Peyer's patch (tissue), 4 donors: ENCODE results near the gene PDP2. TPM values are rescaled to one million over a fixed set of nuclear protein-coding genes. Genes with fewer than 3 reads are reported as not detected.

Source experiments
- DNase-seq, 3 donors: peaks; one replicate each; pipeline ENCODE4 v3.0.0-alpha.2; 2017 to 2019
- H3K27ac ChIP-seq, 4 donors: fragments of 200-600 bp; sonication (generic); one replicate each; pipeline ENCODE4 v1.5.1; 2016 to 2019
- H3K27me3 ChIP-seq, 2 donors: fragments of 200-600 bp; sonication (generic); one replicate each; pipeline ENCODE4 v1.5.1; 2019
- H3K36me3 ChIP-seq, 3 donors: fragments of 200-600 bp; sonication (generic); one replicate each; pipeline ENCODE4 v1.5.1; 2016 to 2019
- H3K4me1 ChIP-seq, 4 donors: fragments of 200-600 bp; sonication (generic); one replicate each; pipeline ENCODE4 v1.5.1; 2016 to 2019
- H3K4me3 ChIP-seq, 4 donors: fragments of 200-600 bp; sonication (generic); 1 replicate in 3 of 4; 2 replicates in 1 of 4; pipeline ENCODE4 v1.5.1; 2016 to 2019; ENCODE audit warnings: mild to moderate bottlenecking in 1 of 4
- H3K9me3 ChIP-seq, 4 donors: fragments of 200-600 bp; sonication (generic); one replicate each; pipeline ENCODE4 v1.5.1; 2016 to 2019; ENCODE audit warnings: mild to moderate bottlenecking in 1 of 4
- POLR2A ChIP-seq, 2 donors: fragments of 450-650 bp; IDR thresholded peaks; one replicate each; pipeline ENCODE4 v1.5.1; 2017; ENCODE audit warnings: antibody characterized with exemption in 2 of 2, mild to moderate bottlenecking in 2 of 2, moderate library complexity in 2 of 2
- total RNA-seq, 4 donors: library from RNA; depleted of rRNA; stranded (reverse); fragments of >200 nt; gene quantifications; one replicate each; pipeline ENCODE4 v1.1.0, GENCODE V29; 2016
- TF ChIP-seq, protein P1 (sequence below), 6 experiments: fragments of 450-650 bp in 4 of 6; fragments of 200-600 bp in 2 of 6; sonication (generic) in 1 of 6; IDR thresholded peaks; one replicate each; pipeline ENCODE4 v1.5.1; 2017 to 2019; ENCODE audit warnings: antibody characterized with exemption in 6 of 6, mild to moderate bottlenecking in 3 of 6, moderate library complexity in 1 of 6

The PDP2 gene
- total RNA-seq, 4 donors from 2014 or later, result 12.1 to 27.9 (median 15.3) TPM

DNA sequence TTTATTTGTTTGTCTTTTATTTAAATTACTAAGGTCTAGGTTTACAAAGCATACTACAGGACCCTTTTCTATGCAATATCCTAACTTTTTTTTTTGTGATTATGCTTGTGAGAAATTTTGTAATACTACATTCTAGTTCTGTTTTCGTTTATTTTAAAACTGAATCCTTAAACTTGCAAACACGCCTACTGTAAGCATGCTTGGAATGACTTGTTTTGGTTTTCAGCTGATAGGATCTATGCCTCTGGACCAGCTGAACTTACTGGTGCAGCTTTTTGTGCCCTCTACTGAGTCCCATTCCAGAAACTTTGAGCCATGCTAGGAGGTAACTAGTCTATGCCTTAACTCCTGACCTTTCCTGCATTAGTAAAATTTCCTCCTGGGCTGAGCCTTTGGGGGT is 6.0 kb downstream of the PDP2 start:
- no peak for TF ChIP-seq POLR2A (IDR thresholded peaks at IDR 0.05)
- TF ChIP-seq, protein P1, sequence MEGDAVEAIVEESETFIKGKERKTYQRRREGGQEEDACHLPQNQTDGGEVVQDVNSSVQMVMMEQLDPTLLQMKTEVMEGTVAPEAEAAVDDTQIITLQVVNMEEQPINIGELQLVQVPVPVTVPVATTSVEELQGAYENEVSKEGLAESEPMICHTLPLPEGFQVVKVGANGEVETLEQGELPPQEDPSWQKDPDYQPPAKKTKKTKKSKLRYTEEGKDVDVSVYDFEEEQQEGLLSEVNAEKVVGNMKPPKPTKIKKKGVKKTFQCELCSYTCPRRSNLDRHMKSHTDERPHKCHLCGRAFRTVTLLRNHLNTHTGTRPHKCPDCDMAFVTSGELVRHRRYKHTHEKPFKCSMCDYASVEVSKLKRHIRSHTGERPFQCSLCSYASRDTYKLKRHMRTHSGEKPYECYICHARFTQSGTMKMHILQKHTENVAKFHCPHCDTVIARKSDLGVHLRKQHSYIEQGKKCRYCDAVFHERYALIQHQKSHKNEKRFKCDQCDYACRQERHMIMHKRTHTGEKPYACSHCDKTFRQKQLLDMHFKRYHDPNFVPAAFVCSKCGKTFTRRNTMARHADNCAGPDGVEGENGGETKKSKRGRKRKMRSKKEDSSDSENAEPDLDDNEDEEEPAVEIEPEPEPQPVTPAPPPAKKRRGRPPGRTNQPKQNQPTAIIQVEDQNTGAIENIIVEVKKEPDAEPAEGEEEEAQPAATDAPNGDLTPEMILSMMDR (IDR thresholded peaks at IDR 0.05), result no peak
- Histone ChIP-seq H3K9me3 (no peaks in the 10 kb centered on the region), H3K4me1 (peaks cover 0 to 5% (median 2%) of the 10 kb centered on the region in 4 donors), H3K4me3 (no peak overlapping the region), H3K27me3 (no peaks in the 10 kb centered on the region), H3K27ac (no peak overlapping the region), H3K36me3 (peaks cover 0 to 35% (median 0%) of the 10 kb centered on the region in 3 donors)
- DNase-seq, result no peak

DNA sequence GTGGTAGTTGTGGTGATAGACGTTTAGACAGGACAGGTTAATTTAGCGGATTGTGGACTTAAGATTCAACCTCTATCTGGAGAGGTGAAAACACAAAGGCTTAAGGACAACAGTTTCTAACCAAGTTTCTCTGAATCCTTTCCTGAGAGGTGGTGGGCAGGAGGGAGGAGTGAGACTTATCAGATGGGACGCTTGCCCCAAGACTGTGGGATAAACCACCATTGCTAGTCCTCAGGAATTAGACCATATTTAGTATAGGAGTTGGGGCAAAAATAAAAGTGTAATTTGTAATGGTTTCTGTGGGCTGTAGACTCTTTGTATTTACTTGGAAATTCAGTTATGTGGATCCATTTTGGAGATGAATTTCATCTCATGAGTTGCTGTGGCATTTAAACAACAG is 6.6 kb downstream of the PDP2 start:
- H3K4me3 ChIP-seq, result no peak overlapping the region
- no peak overlapping the region for H3K27ac ChIP-seq
- no peaks in the 10 kb centered on the region for H3K4me1 ChIP-seq
- peaks cover 0 to 35% (median 0%) of the 10 kb centered on the region in 3 donors for H3K36me3 ChIP-seq
- no peaks in the 10 kb centered on the region for H3K27me3 ChIP-seq
- DNase-seq, result no peak
- TF ChIP-seq, protein P1 (IDR thresholded peaks at IDR 0.05), result no peak
- TF ChIP-seq POLR2A (IDR thresholded peaks at IDR 0.05), result no peak
- no peaks in the 10 kb centered on the region for H3K9me3 ChIP-seq

DNA sequence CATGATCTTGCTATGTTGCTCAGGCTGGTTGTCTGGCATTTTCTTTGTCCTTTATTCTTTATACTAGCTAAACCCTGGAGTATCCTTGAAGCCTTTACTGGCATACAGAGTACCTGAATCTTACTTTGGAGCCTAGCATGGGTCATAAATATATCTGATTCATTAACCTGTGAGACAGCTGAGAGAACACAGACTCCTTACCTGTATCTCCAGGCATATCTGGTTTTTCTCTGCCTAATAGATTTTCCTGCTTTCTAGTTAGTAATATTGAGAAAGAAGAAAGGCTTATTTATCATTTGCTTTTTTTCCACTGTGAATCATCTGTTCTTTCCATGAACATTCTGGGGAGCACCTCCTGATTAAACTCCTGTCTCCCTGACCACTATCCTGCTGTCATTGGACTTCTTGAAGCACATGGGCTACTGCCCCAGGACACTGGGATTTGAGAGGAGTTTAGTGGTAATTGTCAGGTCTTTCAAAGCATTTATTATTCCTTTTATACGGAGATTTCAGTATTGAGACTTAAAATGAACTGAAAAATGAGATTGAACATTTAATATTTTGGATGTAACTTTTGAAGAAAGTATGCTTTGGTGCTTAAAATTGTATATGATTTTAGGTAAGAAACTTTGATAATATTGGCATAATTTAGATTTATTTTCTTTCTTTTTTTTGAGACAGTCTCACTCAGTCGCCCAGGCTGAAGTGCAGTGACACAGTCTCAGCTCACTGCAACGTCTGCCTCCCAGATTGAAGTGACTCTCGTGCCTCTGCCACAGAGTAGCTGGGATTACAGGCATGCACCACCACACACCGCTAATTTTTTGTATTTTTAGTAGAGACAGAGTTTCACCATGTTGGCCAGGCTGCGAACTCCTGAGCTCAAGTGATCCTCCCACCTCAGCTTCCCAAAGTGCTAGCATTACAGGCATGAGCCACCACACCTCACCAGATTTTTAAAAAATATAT is 8.6 kb downstream of the PDP2 start:
- Histone ChIP-seq H3K9me3 (no peaks in the 10 kb centered on the region), H3K27ac (no peak overlapping the region), H3K27me3 (no peaks in the 10 kb centered on the region), H3K36me3 (peaks cover 0 to 30% (median 0%) of the 10 kb centered on the region in 3 donors), H3K4me1 (no peaks in the 10 kb centered on the region), H3K4me3 (no peak overlapping the region)
- DNase-seq, result no peak
- TF ChIP-seq, protein P1 (IDR thresholded peaks at IDR 0.05), result no peak
- TF ChIP-seq POLR2A (IDR thresholded peaks at IDR 0.05), result no peak

DNA sequence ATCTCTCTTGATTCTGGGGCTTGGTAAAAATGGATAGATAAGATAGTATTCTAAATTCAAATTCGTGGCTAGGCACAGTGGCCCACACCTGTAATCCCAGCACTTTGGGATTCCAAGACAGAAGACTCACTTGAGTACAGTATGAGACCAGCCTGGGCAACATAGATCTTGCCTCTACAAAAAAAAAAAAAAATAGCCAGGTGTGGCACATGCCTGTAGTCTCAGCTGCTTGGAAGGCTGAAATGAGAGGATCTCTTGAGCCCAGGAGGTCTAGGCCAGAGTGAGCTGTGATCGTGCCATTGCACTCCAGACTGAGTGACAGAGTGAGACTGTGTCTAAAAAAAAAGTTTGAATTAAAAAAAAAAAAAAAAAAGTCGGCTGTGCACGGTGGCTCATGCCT is 9.3 kb downstream of the PDP2 start:
- H3K27me3 ChIP-seq, result no peaks in the 10 kb centered on the region
- no peaks in the 10 kb centered on the region for H3K9me3 ChIP-seq
- H3K27ac ChIP-seq, result no peak overlapping the region
- no peak overlapping the region for H3K4me3 ChIP-seq
- TF ChIP-seq POLR2A (IDR thresholded peaks at IDR 0.05), result no peak
- TF ChIP-seq, protein P1 (IDR thresholded peaks at IDR 0.05), result no peak
- H3K4me1 ChIP-seq, result no peaks in the 10 kb centered on the region
- no peak for DNase-seq
- H3K36me3 ChIP-seq, result peaks cover 0 to 23% (median 0%) of the 10 kb centered on the region in 3 donors

DNA sequence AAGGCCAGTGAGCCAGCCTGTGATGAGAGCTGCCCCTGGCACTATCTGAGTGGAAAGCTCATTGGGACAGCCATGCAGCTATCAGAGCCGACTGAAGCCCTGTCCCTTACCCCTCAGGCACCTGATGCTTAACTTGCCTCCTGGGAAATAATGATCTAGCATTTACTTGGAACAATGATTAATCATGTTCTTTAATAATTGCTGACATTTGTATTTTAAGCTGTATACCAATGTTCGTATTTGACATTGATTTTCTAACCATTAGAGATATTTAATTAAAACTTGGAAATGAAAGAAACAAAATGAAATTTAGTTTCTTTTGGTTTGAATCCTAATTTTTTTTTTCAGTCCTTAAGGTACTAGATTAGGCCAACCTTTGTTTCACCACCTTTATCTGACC is 10.5 kb downstream of the PDP2 start:
- TF ChIP-seq, protein P1 (IDR thresholded peaks at IDR 0.05), result no peak
- no peak for TF ChIP-seq POLR2A (IDR thresholded peaks at IDR 0.05)
- DNase-seq, result no peak
- no peak overlapping the region for H3K27ac ChIP-seq
- H3K9me3 ChIP-seq, result no peaks in the 10 kb centered on the region
- H3K27me3 ChIP-seq, result no peaks in the 10 kb centered on the region
- peaks cover 0 to 11% (median 0%) of the 10 kb centered on the region in 3 donors for H3K36me3 ChIP-seq
- H3K4me1 ChIP-seq, result peaks cover 0 to 6% (median 3%) of the 10 kb centered on the region in 4 donors
- no peak overlapping the region for H3K4me3 ChIP-seq
